H9 (cell line): ENCODE results near the gene CCDC187. TPM values are rescaled to one million over a fixed set of nuclear protein-coding genes. Genes with fewer than 3 reads are reported as not detected.

ENCODE experiments used
- DNase-seq: peaks from one replicate; pipeline ENCODE4 v3.0.0-alpha.2; 2017
- H2AFZ ChIP-seq: one replicate; pipeline ENCODE4 v1.6.1; 2013; ENCODE audit warnings: mild to moderate bottlenecking, low read length, control low read depth, moderate library complexity
- H2AK5ac ChIP-seq: 2 replicates; pipeline ENCODE4 v1.6.1; 2013; ENCODE audit warnings: low read length, control low read depth, mixed read lengths; ENCODE audit not compliant: insufficient read length
- H2BK120ac ChIP-seq: one replicate; pipeline ENCODE4 v1.6.1; 2013; ENCODE audit warnings: low read depth, mild to moderate bottlenecking, low read length, control low read depth, inconsistent platforms; ENCODE audit not compliant: poor library complexity, severe bottlenecking
- H2BK12ac ChIP-seq: 2 replicates; pipeline ENCODE4 v1.6.1; 2013; ENCODE audit warnings: low read length, control low read depth, mixed read lengths, low read depth; ENCODE audit not compliant: insufficient read length
- H2BK15ac ChIP-seq: 2 replicates; pipeline ENCODE4 v1.6.1; 2013; ENCODE audit warnings: low read depth, low read length, control low read depth
- H2BK20ac ChIP-seq: one replicate; pipeline ENCODE4 v1.6.1; 2013; ENCODE audit warnings: low read depth, mild to moderate bottlenecking, low read length, control low read depth, inconsistent platforms; ENCODE audit not compliant: poor library complexity, severe bottlenecking
- H2BK5ac ChIP-seq: 2 replicates; pipeline ENCODE4 v1.6.1; 2013; ENCODE audit warnings: low read length, control low read depth, mixed read lengths; ENCODE audit not compliant: insufficient read length
- H3K14ac ChIP-seq: 2 replicates; pipeline ENCODE4 v1.6.1; 2013; ENCODE audit warnings: low read length, control low read depth; ENCODE audit not compliant: insufficient read depth
- H3K18ac ChIP-seq: 2 replicates; pipeline ENCODE4 v1.6.1; 2013; ENCODE audit warnings: low read depth, mild to moderate bottlenecking, mixed read lengths, low read length, control low read depth; ENCODE audit not compliant: insufficient read length
- H3K23ac ChIP-seq: 2 replicates; pipeline ENCODE4 v1.6.1; 2013; ENCODE audit warnings: low read length, control low read depth, mixed read lengths, low read depth; ENCODE audit not compliant: insufficient read length
- H3K23me2 ChIP-seq: 2 replicates; pipeline ENCODE4 v1.6.1; 2013; ENCODE audit warnings: low read depth, mild to moderate bottlenecking, mixed read lengths, low read length, control low read depth; ENCODE audit not compliant: insufficient read length, poor library complexity, severe bottlenecking
- H3K27ac ChIP-seq: 2 replicates; pipeline ENCODE4 v1.5.1; 2013; ENCODE audit warnings: low read length, control low read depth, mixed read lengths, low read depth; ENCODE audit not compliant: insufficient read length
- H3K27me3 ChIP-seq: 2 replicates; pipeline ENCODE4 v1.6.1; 2013; ENCODE audit warnings: low read length, control low read depth, inconsistent platforms; ENCODE audit not compliant: insufficient read depth
- H3K4ac ChIP-seq: 2 replicates; pipeline ENCODE4 v1.6.1; 2013; ENCODE audit warnings: low read depth, mild to moderate bottlenecking, control low read depth, inconsistent platforms, low read length, moderate library complexity
- H3K4me1 ChIP-seq: 2 replicates; pipeline ENCODE4 v1.6.1; 2013; ENCODE audit warnings: low read length, control low read depth, inconsistent platforms; ENCODE audit not compliant: insufficient read depth
- H3K4me2 ChIP-seq: 2 replicates; pipeline ENCODE4 v1.6.1; 2013; ENCODE audit warnings: low read length, control low read depth, mixed read lengths; ENCODE audit not compliant: insufficient read length, insufficient read depth
- H3K56ac ChIP-seq: 2 replicates; pipeline ENCODE4 v1.6.1; 2013; ENCODE audit warnings: low read depth, mild to moderate bottlenecking, mixed read lengths, low read length, control low read depth; ENCODE audit not compliant: insufficient read length
- H3K79me1 ChIP-seq: 2 replicates; pipeline ENCODE4 v1.6.1; 2013; ENCODE audit warnings: low read depth, mild to moderate bottlenecking, moderate library complexity, low read length, control low read depth, inconsistent platforms; ENCODE audit not compliant: insufficient read depth, poor library complexity, severe bottlenecking
- H3K79me2 ChIP-seq: 2 replicates; pipeline ENCODE4 v1.6.1; 2013; ENCODE audit warnings: low read length, control low read depth, inconsistent platforms; ENCODE audit not compliant: insufficient read depth
- H3K9ac ChIP-seq: 2 replicates; pipeline ENCODE4 v1.6.1; 2013; ENCODE audit warnings: low read length, control low read depth, mixed read lengths; ENCODE audit not compliant: insufficient read length; ENCODE audit errors: extremely low read depth
- H3K9me3 ChIP-seq: one replicate; pipeline ENCODE4 v1.6.1; 2013; ENCODE audit warnings: low read depth, low read length, inconsistent platforms; ENCODE audit not compliant: control insufficient read depth
- H3T11ph ChIP-seq: one replicate; pipeline ENCODE4 v1.6.1; 2013; ENCODE audit warnings: mild to moderate bottlenecking, low read length, control low read depth, inconsistent platforms
- H4K20me1 ChIP-seq: one replicate; pipeline ENCODE4 v1.6.1; 2013; ENCODE audit not compliant: control insufficient read depth, insufficient read length, insufficient read depth
- H4K5ac ChIP-seq: 2 replicates; pipeline ENCODE4 v1.6.1; 2013; ENCODE audit warnings: low read depth, mild to moderate bottlenecking, mixed read lengths, low read length, control low read depth; ENCODE audit not compliant: insufficient read length
- H4K8ac ChIP-seq: replicated peaks from 2 replicates; pipeline ENCODE4 v1.6.1; 2013; ENCODE audit warnings: low read length, control low read depth, mixed read lengths, low read depth; ENCODE audit not compliant: insufficient read length
- H4K91ac ChIP-seq: 2 replicates; pipeline ENCODE4 v1.6.1; 2013; ENCODE audit warnings: low read depth, mild to moderate bottlenecking, moderate library complexity, mixed read lengths, low read length, control low read depth; ENCODE audit not compliant: insufficient read length
- H3K27ac Mint-ChIP-seq, 3 experiments: 2 replicates in 2 of 3; 3 replicates in 1 of 3; pipeline ENCODE4 v1.8.0; 2020 to 2021; ENCODE audit warnings: mixed read lengths in 3 of 3, mild to moderate bottlenecking in 1 of 3, moderate library complexity in 1 of 3
- H3K27me3 Mint-ChIP-seq: 2 replicates; pipeline ENCODE4 v1.8.0; 2021; ENCODE audit warnings: low read depth, mild to moderate bottlenecking, moderate library complexity, mixed read lengths
- H3K36me3 Mint-ChIP-seq, 3 experiments: 2 replicates in 2 of 3; 3 replicates in 1 of 3; pipeline ENCODE4 v1.8.0; 2020 to 2021; ENCODE audit warnings: low read depth in 3 of 3, mixed read lengths in 3 of 3; ENCODE audit not compliant: insufficient read depth in 1 of 3
- H3K4me1 Mint-ChIP-seq, 2 experiments: 2 replicates each; pipeline ENCODE4 v1.8.0; 2020; ENCODE audit warnings: mixed read lengths in 2 of 2
- H3K4me3 Mint-ChIP-seq, 2 experiments: 2 replicates in 1 of 2; 3 replicates in 1 of 2; pipeline ENCODE4 v1.8.0; 2020 to 2021; ENCODE audit warnings: mild to moderate bottlenecking in 2 of 2, mixed read lengths in 2 of 2, moderate library complexity in 1 of 2
- H3K9me3 Mint-ChIP-seq, 2 experiments: 2 replicates in 1 of 2; 3 replicates in 1 of 2; pipeline ENCODE4 v1.8.0; 2020; ENCODE audit warnings: mild to moderate bottlenecking in 2 of 2, mixed read lengths in 2 of 2, moderate library complexity in 1 of 2
- CTCF ChIP-seq: fragments of 200-600 bp; sonication (generic); conservative IDR thresholded peaks from 3 replicates; pipeline ENCODE4 v1.8.0; 2021; ENCODE audit warnings: antibody characterized with exemption, mild to moderate bottlenecking
- WGBS: extraction: QIAGEN DNeasy Blood & Tissue Kit; methylation state at CpG from one replicate; pipeline ENCODE4 v1.1.7; 2013; ENCODE audit warnings: missing lambda C conversion rate, low lambda C conversion rate, mixed read lengths; ENCODE audit not compliant: insufficient read length; ENCODE audit errors: extremely low coverage; 5-methylcytosine and 5-hydroxymethylcytosine counted together
- total RNA-seq: library from RNA; stranded (reverse); gene quantifications from 2 replicates; pipeline ENCODE4 v1.2.1, GENCODE V29; 2021

The CCDC187 gene
- total RNA-seq, 1 experiment from 2014 or later: 0.07 TPM

GRCh38 chr9:136316896-136317676, 13.2 kb upstream of the CCDC187 start:
- no peak overlapping the region for H3T11ph ChIP-seq
- no peak overlapping the region for H3K9ac ChIP-seq
- H3K9me3 ChIP-seq: no peaks in the 10 kb centered on the region
- Mint-ChIP-seq H3K9me3 (peaks cover 15 to 17% of the 10 kb centered on the region in 2 experiments), H3K27ac (no peak overlapping the region), H3K4me1 (no peaks in the 10 kb centered on the region), H3K4me3 (no peak overlapping the region), H3K36me3 (peaks cover 6 to 19% (median 7%) of the 10 kb centered on the region in 3 experiments; a peak in 6 of 7 replicates), H3K27me3 (peaks cover 5% of the 10 kb centered on the region)
- H3K4me2 ChIP-seq: no peak overlapping the region
- no peak overlapping the region for H4K8ac ChIP-seq
- no peak overlapping the region for H3K27ac ChIP-seq
- H2BK20ac ChIP-seq: no peak overlapping the region
- H3K18ac ChIP-seq: no peak overlapping the region
- H4K5ac ChIP-seq: no peak overlapping the region
- no peaks in the 10 kb centered on the region for H3K4me1 ChIP-seq
- H2AFZ ChIP-seq: no peak overlapping the region
- no peak for TF ChIP-seq CTCF
- no peak overlapping the region for H2AK5ac ChIP-seq
- no peak overlapping the region for H2BK120ac ChIP-seq
- no peak overlapping the region for H3K56ac ChIP-seq
- H3K27me3 ChIP-seq: no peaks in the 10 kb centered on the region
- H2BK12ac ChIP-seq: no peak overlapping the region
- no peak overlapping the region for H2BK5ac ChIP-seq
- H3K4ac ChIP-seq: no peak overlapping the region
- H4K20me1 ChIP-seq: no peaks in the 10 kb centered on the region
- H3K14ac ChIP-seq: no peak overlapping the region
- no peaks in the 10 kb centered on the region for H3K79me2 ChIP-seq
- WGBS: no CpG with 5 or more reads among the region's 13 CpGs
- no peaks in the 10 kb centered on the region for H3K79me1 ChIP-seq
- no peak overlapping the region for H2BK15ac ChIP-seq
- no peak overlapping the region for H3K23ac ChIP-seq
- H4K91ac ChIP-seq: no peak overlapping the region
- DNase-seq: no peak
- H3K23me2 ChIP-seq: no peaks in the 10 kb centered on the region
